ENCODE data around the gene COG3.
"Not testable (repeated sequence)": the region's sequence is repeated elsewhere in the genome, so short reads cannot be mapped to it uniquely, and the experiment has no call there.

The COG3 gene

GRCh38 chr13:45464687-45465453 lies at the start of gene COG3:
TSS of gene COG3 (plus strand) at chr13:45464939. CDS start at chr13:45465037, 98 bp downstream.
- DNase-seq: peak; percentile 96 to 98

GRCh38 chr13:45415112-45415511 lies 49.6 kb upstream of the COG3 start:
- DNase-seq: no peak

- no peak for DNase-seq
Measured at GRCh38 chr13:45416516-45417128, 48.1 kb upstream of the COG3 start.

GRCh38 chr13:45417790-45418534 lies 46.8 kb upstream of the COG3 start, which contains the start of gene SLC25A30:
TSS of gene SLC25A30 (minus strand) at chr13:45418373. CDS start at chr13:45411425, 6,948 bp downstream.
- peak; percentile 89 to 91 for DNase-seq

- DNase-seq: not testable (repeated sequence)
Measured at GRCh38 chr13:45419389-45419788, 45.4 kb upstream of the COG3 start.

- no peak for DNase-seq
Measured at GRCh38 chr13:45419945-45420344, 44.8 kb upstream of the COG3 start.

- no peak for DNase-seq
Measured at GRCh38 chr13:45422731-45423292, 41.9 kb upstream of the COG3 start.

- DNase-seq: not testable (repeated sequence)
Measured at GRCh38 chr13:45426056-45426841, 38.5 kb upstream of the COG3 start.

- DNase-seq: no peak
Measured at GRCh38 chr13:45432737-45433380, 31.9 kb upstream of the COG3 start.

GRCh38 chr13:45433381-45433790 lies 31.4 kb upstream of the COG3 start:
- no peak for DNase-seq

- DNase-seq: no peak
Measured at GRCh38 chr13:45434556-45435371, 30.0 kb upstream of the COG3 start.

GRCh38 chr13:45436332-45436731 lies 28.4 kb upstream of the COG3 start:
- no peak for DNase-seq

GRCh38 chr13:45436953-45437352 lies 27.8 kb upstream of the COG3 start:
- DNase-seq: no peak

- no peak for DNase-seq
Measured at GRCh38 chr13:45437947-45438346, 26.8 kb upstream of the COG3 start.

GRCh38 chr13:45439008-45439407 lies 25.7 kb upstream of the COG3 start:
- DNase-seq: no peak

GRCh38 chr13:45439781-45440462 lies 24.8 kb upstream of the COG3 start:
- no peak for DNase-seq

- DNase-seq: no peak
Measured at GRCh38 chr13:45441633-45442032, 23.1 kb upstream of the COG3 start.

GRCh38 chr13:45445053-45445452 lies 19.7 kb upstream of the COG3 start:
- no peak for DNase-seq

GRCh38 chr13:45446181-45446580 lies 18.6 kb upstream of the COG3 start:
- DNase-seq: no peak

GRCh38 chr13:45447050-45447661 lies 17.6 kb upstream of the COG3 start:
- no peak for DNase-seq
